Heart left ventricle (tissue), 16 donors: ENCODE measurements around the gene TRIP13. TPM values are rescaled to one million over a fixed set of nuclear protein-coding genes. Genes with fewer than 3 reads are reported as not detected.

Experiments
- ATAC-seq, 4 donors: fragments of 200-7000 bp; cut with Tn5 transposase; one replicate each; pipeline ENCODE4 v1.9.1; 2020 to 2022; ENCODE audit warnings: moderate library complexity in 4 of 4, mild to moderate bottlenecking in 3 of 4, moderate number of reproducible peaks in 1 of 4
- DNase-seq, 5 donors: peaks; one replicate each; pipeline ENCODE4 v3.0.0-alpha.2; 2020
- H3K27ac ChIP-seq, 12 donors: fragments of 200-600 bp; sonication (generic) in 4 of 12; one replicate each; pipeline versions ENCODE4 v1.5.0 to v1.8.0; 2016 to 2022; ENCODE audit warnings: mild to moderate bottlenecking in 2 of 12
- H3K27me3 ChIP-seq, 9 donors: fragments of 200-600 bp; sonication (generic) in 2 of 9; one replicate each; pipeline versions ENCODE4 v1.5.1 to v1.8.0; 2016 to 2022; ENCODE audit warnings: mild to moderate bottlenecking in 3 of 9
- H3K36me3 ChIP-seq, 9 donors: fragments of 200-600 bp; sonication (generic) in 2 of 9; one replicate each; pipeline versions ENCODE4 v1.5.0 to v1.8.0; 2018 to 2022; ENCODE audit warnings: mild to moderate bottlenecking in 2 of 9
- H3K4me1 ChIP-seq, 12 donors: fragments of 200-600 bp; sonication (generic) in 4 of 12; one replicate each; pipeline versions ENCODE4 v1.5.0 to v1.8.0; 2016 to 2022; ENCODE audit warnings: mild to moderate bottlenecking in 3 of 12
- H3K4me3 ChIP-seq, 12 donors: fragments of 200-600 bp; sonication (generic) in 4 of 12; one replicate each; pipeline versions ENCODE4 v1.5.0 to v1.8.0; 2017 to 2022; ENCODE audit warnings: mild to moderate bottlenecking in 9 of 12, moderate library complexity in 4 of 12
- H3K9me3 ChIP-seq, 12 donors: fragments of 200-600 bp; sonication (generic) in 4 of 12; one replicate each; pipeline versions ENCODE4 v1.5.0 to v1.8.0; 2016 to 2022; ENCODE audit warnings: mild to moderate bottlenecking in 1 of 12
- POLR2A ChIP-seq, 2 donors: fragments of 450-650 bp; IDR thresholded peaks; one replicate each; pipeline ENCODE4 v1.6.1; 2017; ENCODE audit warnings: antibody characterized with exemption in 2 of 2, mild to moderate bottlenecking in 2 of 2, moderate library complexity in 2 of 2
- WGBS, 4 donors: extraction: QIAGEN DNeasy Blood & Tissue Kit in 2 of 4; methylation state at CpG; one replicate each; pipeline versions ENCODE4 v1.1.5 to v1.1.7; 2013 to 2018; 5-methylcytosine and 5-hydroxymethylcytosine counted together
- intact Hi-C, 10 donors: fragments of 100-400 bp; cut with DNase I; formaldehyde crosslinking; loops; one replicate each; pipeline versions ENCODE4 v1.11.1 to v1.14.2; 2022
- polyA plus RNA-seq, 2 donors: library from polyadenylated mRNA; stranded (reverse); fragments of 200-250 nt; gene quantifications; one replicate each; pipeline ENCODE4 v1.2.3, GENCODE V29; 2013
- total RNA-seq, 9 donors: library from RNA; depleted of rRNA in 2 of 9; stranded (reverse); fragments of >200 nt in 2 of 9; fragmentation: NEBNext Ultra II Directional in 3 of 9; extraction: Animal tissue kit (Norgen Biotek cat#: 25700) in 3 of 9; gene quantifications; one replicate each; pipeline versions ENCODE4 v1.1.0 to v1.2.4, GENCODE V29; 2016 to 2023
- TF ChIP-seq, protein P1 (sequence below), 12 donors: fragments of 200-600 bp; sonication (generic) in 4 of 12; IDR thresholded peaks; one replicate each; pipeline versions ENCODE4 v1.5.0 to v1.8.0; 2018 to 2022; ENCODE audit warnings: antibody characterized with exemption in 12 of 12, mild to moderate bottlenecking in 5 of 12
- donor health status: ischemic (EF 13 %, LVEDD 7.1; RV severe dilation, severe dysfunction).
- donor health status: healthy with polysubstance abuse.
- donor health status: DM: no; HTN: yes; CAD: no.
- donor health status: DM: no; HTN: no; CAD: no.
- donor health status: ischemic (EF 25% LVEDD 6.9; RV normal size, moderate dysfunction).
- donor health status: ischemic (EF 25% LVEDD 5.7; RV mildly dilated, moderate dysfunction).
- donor health status: healthy.
- donor health status: DM: yes; HTN: yes; CAD: no.
- donor health status: ischemic (EF 35%, LVEDD 5.7; RV mildly dilated, moderate dysfunction).
- donor health status: nonischemic (EF 11% LVEDD 7.7; RV severe dilation, severe dysfunction).
- donor health status: DM: yes; HTN: yes; CAD: no.
- donor health status: PGD.
- donor health status: ischemic (EF 29% LVEDD 5.4; RV normal size, mild dysfunction).
- donor health status: nonischemic (EF 23%, LVEDD 6.1; RV moderate dilation, normal function).

Gene TRIP13
- total and polyA plus RNA-seq, 11 donors = 0.19 to 4.2 (median 0.49) TPM

DNA sequence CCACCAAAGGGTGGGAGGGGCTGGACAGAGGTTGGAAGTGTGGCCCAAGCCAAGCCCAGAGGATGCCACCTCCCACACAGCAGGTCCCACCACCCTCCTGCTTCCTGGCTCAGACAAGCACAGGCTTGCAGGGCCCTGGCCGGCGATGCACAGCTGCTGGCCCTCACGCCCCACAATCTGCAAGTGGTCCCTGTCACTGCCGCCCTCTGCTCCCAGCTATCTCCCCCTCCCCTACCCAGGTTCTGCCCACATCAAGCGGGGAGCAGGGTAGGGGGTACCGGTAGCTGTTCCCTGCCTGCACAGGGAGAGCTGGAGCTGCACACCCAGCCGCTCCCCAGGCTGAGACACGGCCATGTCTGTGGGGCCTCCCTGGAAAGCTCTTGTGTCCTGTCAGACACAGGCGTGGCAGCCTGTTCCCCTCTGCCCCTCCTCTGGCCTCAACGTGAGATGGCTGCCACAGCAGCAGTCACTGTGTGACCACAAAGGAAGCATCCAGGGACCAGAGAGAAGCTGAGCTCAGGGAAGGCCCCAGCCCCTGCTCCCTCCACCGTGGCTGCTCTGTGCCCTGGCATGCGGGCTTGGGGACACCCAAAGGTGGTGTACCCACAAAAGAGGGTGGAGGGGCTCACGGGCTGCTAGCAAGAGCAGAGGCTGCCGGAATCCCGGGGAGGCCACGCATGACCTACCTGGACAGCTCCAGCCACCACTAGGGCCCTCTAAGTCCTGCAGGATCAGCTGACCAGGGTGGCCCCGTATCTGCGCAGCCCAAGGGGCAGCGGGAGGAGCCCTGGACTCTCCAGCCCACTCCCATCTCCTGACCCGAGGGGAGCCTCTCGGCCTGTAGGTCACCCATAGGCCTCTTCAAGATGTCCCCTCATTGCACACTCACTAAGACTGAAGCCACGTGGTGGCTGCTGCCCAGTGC, 31.0 kb upstream of the TRIP13 start:
- no peak overlapping the region for H3K4me3 ChIP-seq
- TF ChIP-seq, protein P1, sequence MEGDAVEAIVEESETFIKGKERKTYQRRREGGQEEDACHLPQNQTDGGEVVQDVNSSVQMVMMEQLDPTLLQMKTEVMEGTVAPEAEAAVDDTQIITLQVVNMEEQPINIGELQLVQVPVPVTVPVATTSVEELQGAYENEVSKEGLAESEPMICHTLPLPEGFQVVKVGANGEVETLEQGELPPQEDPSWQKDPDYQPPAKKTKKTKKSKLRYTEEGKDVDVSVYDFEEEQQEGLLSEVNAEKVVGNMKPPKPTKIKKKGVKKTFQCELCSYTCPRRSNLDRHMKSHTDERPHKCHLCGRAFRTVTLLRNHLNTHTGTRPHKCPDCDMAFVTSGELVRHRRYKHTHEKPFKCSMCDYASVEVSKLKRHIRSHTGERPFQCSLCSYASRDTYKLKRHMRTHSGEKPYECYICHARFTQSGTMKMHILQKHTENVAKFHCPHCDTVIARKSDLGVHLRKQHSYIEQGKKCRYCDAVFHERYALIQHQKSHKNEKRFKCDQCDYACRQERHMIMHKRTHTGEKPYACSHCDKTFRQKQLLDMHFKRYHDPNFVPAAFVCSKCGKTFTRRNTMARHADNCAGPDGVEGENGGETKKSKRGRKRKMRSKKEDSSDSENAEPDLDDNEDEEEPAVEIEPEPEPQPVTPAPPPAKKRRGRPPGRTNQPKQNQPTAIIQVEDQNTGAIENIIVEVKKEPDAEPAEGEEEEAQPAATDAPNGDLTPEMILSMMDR (IDR thresholded peaks at IDR 0.05) = no peak
- no peak for TF ChIP-seq POLR2A (IDR thresholded peaks at IDR 0.05)
- intact Hi-C loops = no loop called here
- WGBS, 4 donors = 80 to 89% (median 84%) methylated on average over 13 to 22 of the region's 22 CpGs
- H3K27me3 ChIP-seq = no peaks in the 10 kb centered on the region
- H3K4me1 ChIP-seq = no peaks in the 10 kb centered on the region
- H3K27ac ChIP-seq = no peak overlapping the region
- DNase-seq (no peak), ATAC-seq (peak in 1 of 4 donors; percentile 8)
- peaks cover 0 to 47% (median 42%) of the 10 kb centered on the region in 9 donors for H3K36me3 ChIP-seq
- H3K9me3 ChIP-seq = no peaks in the 10 kb centered on the region

- no peak for DNase-seq
- TF ChIP-seq POLR2A (IDR thresholded peaks at IDR 0.05) = no peak
- TF ChIP-seq, protein P1 (IDR thresholded peaks at IDR 0.05) = no peak
- Histone ChIP-seq H3K27ac (no peak overlapping the region), H3K4me3 (no peak overlapping the region), H3K27me3 (no peaks in the 10 kb centered on the region), H3K4me1 (no peaks in the 10 kb centered on the region), H3K36me3 (peaks cover 0 to 56% (median 51%) of the 10 kb centered on the region in 9 donors), H3K9me3 (no peaks in the 10 kb centered on the region)
- WGBS, 4 donors = 82 to 85% (median 84%) methylated on average over 11 to 25 of the region's 25 CpGs
- intact Hi-C loops = no loop called here
- no peak for ATAC-seq
Measured at GRCh38 chr5:862367-863243, 30.1 kb upstream of the TRIP13 start.

GRCh38 chr5:863244-863805, 29.4 kb upstream of the TRIP13 start:
- WGBS, 4 donors = 93 to 96% (median 94%) methylated on average over 13 to 16 of the region's 16 CpGs
- Histone ChIP-seq H3K9me3 (no peaks in the 10 kb centered on the region), H3K27me3 (no peaks in the 10 kb centered on the region), H3K4me3 (no peak overlapping the region), H3K36me3 (peaks cover 1 to 63% (median 58%) of the 10 kb centered on the region in 9 donors), H3K4me1 (no peaks in the 10 kb centered on the region), H3K27ac (no peak overlapping the region)
- TF ChIP-seq, protein P1 (IDR thresholded peaks at IDR 0.05) = no peak
- no peak for TF ChIP-seq POLR2A (IDR thresholded peaks at IDR 0.05)
- intact Hi-C loops = no loop called here
- DNase-seq = peak in 1 of 5 donors; percentile 12
- no peak for ATAC-seq
